H1 (cell line): ENCODE measurements around the gene MS4A18.

Source experiments
- CTCF ChIP-seq, 3 experiments: IDR thresholded peaks; 1 replicate in 2 of 3; 2 replicates in 1 of 3; pipeline versions ENCODE4 v1.5.1 to v1.6.1; 2011; ENCODE audit warnings: low read length in 3 of 3, mild to moderate bottlenecking in 3 of 3, inconsistent platforms in 2 of 3, low read depth in 1 of 3, moderate library complexity in 1 of 3; ENCODE audit not compliant: insufficient read depth in 1 of 3; ENCODE audit errors: control extremely low read depth in 1 of 3
- SP1 ChIP-seq: IDR thresholded peaks from 2 replicates; pipeline ENCODE4 v1.6.1; 2011; ENCODE audit warnings: low read depth, low read length

- TF ChIP-seq CTCF (IDR thresholded peaks at IDR 0.05; ENCODE audit: control extremely low read depth in 1 of 3, insufficient read depth in 1 of 3, low read depth in 1 of 3, low read length in 3 of 3) (no peak), SP1 (no peak)
Measured at GRCh38 chr11:60731586-60731985, 7.1 kb downstream of the MS4A18 start.
